Measurements from ENCODE around the gene HSCB.
A peak's percentile ranks its signal among the peaks of the same experiment; 100 is the strongest.
"Not testable (repeated sequence)": the region's sequence is repeated elsewhere in the genome, so short reads cannot be mapped to it uniquely, and the experiment has no call there.

HSCB gene

GRCh38 chr22:28738876-28739275, 3.0 kb upstream of the HSCB start:
- DNase-seq (ENCODE audit: low read depth in 2 of 2): not testable (repeated sequence)

- DNase-seq (ENCODE audit: low read depth in 2 of 2): no peak
These were observed 547 bp upstream of the HSCB start for GRCh38 chr22:28741200-28741784.

- DNase-seq (ENCODE audit: low read depth in 2 of 2): no peak
These were observed 723 bp downstream of the HSCB start for GRCh38 chr22:28742562-28742962.

GRCh38 chr22:28743852-28744251, 2.0 kb downstream of the HSCB start:
- no peak for DNase-seq (ENCODE audit: low read depth in 2 of 2)

- no peak for DNase-seq (ENCODE audit: low read depth in 2 of 2)
These were observed 8.6 kb downstream of the HSCB start for GRCh38 chr22:28750471-28750881.

GRCh38 chr22:28754512-28754911, 12.7 kb downstream of the HSCB start:
- not testable (repeated sequence) for DNase-seq (ENCODE audit: low read depth in 2 of 2)

- DNase-seq (ENCODE audit: low read depth in 2 of 2): no peak
These were observed 18.2 kb downstream of the HSCB start for GRCh38 chr22:28759861-28760560.

- no peak for DNase-seq (ENCODE audit: low read depth in 2 of 2)
These were observed 19.6 kb downstream of the HSCB start for GRCh38 chr22:28761449-28761755.

GRCh38 chr22:28762000-28762399, 20.2 kb downstream of the HSCB start:
- DNase-seq (ENCODE audit: low read depth in 2 of 2): not testable (repeated sequence)

- DNase-seq (ENCODE audit: low read depth in 2 of 2): no peak
These were observed 24.8 kb downstream of the HSCB start for GRCh38 chr22:28766628-28767027.

- DNase-seq (ENCODE audit: low read depth in 2 of 2): no peak
These were observed 27.0 kb downstream of the HSCB start for GRCh38 chr22:28768701-28769393.

- DNase-seq (ENCODE audit: low read depth in 2 of 2): no peak
These were observed 27.7 kb downstream of the HSCB start for GRCh38 chr22:28769394-28770085.

- no peak for DNase-seq (ENCODE audit: low read depth in 2 of 2)
These were observed 29.5 kb downstream of the HSCB start for GRCh38 chr22:28771195-28771791.

GRCh38 chr22:28772633-28773460, 31.0 kb downstream of the HSCB start, which contains the start of gene CCDC117:
Gene CCDC117 (plus strand): TSS chr22:28772695. CDS start chr22:28772850, 155 bp downstream.
- DNase-seq (ENCODE audit: low read depth in 2 of 2): peak; percentile 88 to 90

- DNase-seq (ENCODE audit: low read depth in 2 of 2): no peak
These were observed 31.6 kb downstream of the HSCB start for GRCh38 chr22:28773461-28773867.

GRCh38 chr22:28774378-28774777, 32.5 kb downstream of the HSCB start:
- DNase-seq (ENCODE audit: low read depth in 2 of 2): no peak

GRCh38 chr22:28779833-28780232, 38.0 kb downstream of the HSCB start:
- no peak for DNase-seq (ENCODE audit: low read depth in 2 of 2)

- no peak for DNase-seq (ENCODE audit: low read depth in 2 of 2)
These were observed 38.5 kb downstream of the HSCB start for GRCh38 chr22:28780296-28780695.

- DNase-seq (ENCODE audit: low read depth in 2 of 2): no peak
These were observed 42.2 kb downstream of the HSCB start for GRCh38 chr22:28783786-28784671.

- no peak for DNase-seq (ENCODE audit: low read depth in 2 of 2)
These were observed 46.8 kb downstream of the HSCB start for GRCh38 chr22:28788601-28789000.
